Stromal cell of bone marrow (primary cell): ENCODE data around the gene ERV3-1.
"Not testable (repeated sequence)": the region's sequence is repeated elsewhere in the genome, so short reads cannot be mapped to it uniquely, and the experiment has no call there.

Experiments used
- DNase-seq: peaks from one replicate; pipeline ENCODE4 v3.0.0-alpha.2; 2012; ENCODE audit warnings: low read depth

The ERV3-1 gene

DNA sequence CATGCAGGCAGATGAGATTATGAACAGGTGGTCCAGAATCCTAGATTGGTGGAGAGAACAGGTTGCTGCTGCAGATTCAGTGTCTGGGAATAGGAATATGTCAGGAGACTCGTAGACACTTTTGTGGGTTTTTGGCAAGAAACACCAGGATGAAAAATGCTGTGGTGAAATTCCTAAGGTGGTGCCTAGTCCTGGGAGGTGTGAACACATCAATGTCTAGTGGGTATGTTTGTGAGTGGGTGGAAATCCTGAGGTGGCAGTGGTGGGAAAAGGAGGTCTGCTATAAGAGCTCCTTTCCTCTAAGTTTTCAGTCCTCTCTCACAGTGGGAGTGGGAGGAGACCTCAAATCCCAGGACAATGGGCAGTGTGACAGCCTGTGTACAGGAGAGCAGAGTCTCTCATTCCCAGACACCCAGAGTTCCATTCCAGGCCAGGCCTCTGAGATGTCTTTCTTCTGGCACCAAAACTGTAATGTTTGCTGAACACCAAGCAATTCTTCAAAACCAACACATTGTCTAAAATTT lies 5.1 kb downstream of the ERV3-1 start:
- DNase-seq: no peak

DNA sequence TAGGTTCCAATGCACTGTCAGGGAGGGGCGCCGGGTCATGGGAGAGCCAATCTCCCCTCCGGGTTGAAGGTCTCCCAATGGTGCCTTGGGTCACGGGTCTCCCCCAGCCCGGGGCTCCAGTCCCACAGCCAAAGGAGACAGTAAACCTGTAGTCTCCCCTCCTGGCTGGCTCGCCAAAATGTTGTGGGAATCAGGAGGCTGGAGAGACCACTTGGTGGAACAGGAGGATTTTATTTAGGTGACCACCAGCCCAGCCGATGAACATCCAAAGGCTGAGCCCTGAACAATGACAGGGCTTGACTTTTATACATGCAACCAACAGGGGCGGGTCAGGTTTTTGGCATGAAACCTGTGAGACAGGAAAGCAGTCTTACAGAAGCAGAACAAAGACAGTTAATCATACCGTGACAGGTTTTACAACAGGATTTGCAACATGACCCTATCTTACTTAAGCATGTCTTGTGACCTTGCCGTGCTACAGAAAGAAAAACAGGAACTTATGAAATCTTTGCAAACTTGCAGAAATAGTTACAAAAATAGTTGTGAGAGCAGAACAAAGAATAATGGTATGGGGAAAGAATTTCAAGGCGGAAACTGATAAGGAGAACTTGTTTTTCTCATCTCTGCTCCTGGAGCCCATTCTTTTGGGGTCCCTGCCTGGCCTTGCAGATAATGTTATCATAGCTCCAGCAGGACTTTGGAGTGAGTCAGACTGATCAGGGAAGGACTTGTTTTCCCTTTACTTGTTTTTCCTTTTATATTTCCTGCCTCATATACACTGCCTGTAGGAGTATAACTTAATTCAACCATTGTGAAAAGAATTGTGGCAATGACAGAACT lies 7.1 kb downstream of the ERV3-1 start:
- DNase-seq: peak; percentile 7

DNA sequence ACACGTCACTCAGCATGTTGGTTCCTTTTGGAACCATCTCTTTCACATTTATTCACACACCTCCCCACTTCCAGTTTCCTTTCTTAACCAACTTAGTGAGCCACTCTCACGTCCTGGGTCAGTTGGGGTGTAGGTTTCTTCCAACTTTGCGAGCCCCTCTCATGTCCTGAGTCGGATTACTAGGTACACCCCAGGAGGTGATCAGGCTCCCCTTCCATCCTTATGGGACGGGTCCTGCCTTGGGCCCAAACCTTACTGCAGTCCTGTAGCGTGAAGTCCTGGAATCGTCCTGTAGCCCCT lies 7.7 kb downstream of the ERV3-1 start:
- DNase-seq: no peak

DNA sequence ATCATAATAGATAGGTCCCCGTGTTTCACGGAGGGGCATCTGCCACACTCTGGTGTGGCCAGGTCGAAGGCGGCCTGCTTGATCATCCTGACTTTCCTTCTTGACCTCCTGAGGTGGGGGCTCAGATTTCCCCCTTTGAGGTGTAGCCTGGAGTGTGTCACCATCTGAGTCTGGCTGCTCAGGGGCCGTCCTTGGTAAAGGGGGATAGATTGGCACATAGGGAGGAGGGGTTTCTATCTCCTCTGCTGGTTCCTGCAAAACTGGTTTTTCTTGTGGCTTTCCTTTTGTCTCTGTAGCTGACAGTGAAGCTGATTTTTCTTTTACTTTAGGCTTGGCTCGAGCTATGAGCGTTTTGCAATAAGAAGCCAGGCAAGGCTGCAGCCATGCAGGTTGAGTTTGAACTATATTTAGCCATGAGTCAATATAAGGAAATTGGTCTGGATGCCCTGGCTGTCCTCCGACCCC lies 8.5 kb downstream of the ERV3-1 start:
- no peak for DNase-seq

DNA sequence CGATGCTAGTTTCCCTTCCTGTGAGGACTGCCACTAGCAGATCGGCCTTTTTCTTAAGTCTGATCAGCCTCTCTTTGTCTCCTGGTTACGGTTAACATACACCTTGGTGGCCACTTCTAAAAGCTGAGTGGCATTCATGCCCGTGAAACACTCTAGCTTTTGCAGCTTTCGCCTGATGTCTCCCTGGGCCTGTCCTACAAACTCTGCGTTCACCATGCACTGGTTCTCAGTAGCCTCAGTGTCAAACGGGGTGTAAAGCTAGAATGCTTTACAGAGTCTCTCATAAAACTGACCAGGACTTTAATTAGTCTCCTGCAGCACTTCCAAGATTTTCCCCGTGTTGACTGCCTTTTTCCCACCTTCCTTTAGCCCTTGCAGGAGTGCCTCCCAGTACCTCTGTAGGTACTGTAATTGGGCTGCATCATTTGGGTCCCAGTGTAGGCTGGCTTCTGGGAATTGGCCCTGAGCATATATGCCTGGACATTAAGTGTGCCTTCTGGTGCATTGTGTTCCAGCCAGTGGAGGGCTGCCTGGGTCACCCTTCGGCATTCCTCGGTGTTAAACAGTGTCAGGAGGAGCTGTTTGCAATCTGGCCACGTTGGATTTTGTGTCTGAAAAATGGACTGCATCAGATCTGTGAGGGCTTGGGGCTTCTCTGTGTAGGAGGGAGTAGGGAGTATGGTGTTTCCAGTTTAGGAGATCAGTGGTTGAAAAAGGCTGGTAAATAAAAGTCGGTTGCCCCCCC lies 9.2 kb downstream of the ERV3-1 start:
- DNase-seq: no peak

DNA sequence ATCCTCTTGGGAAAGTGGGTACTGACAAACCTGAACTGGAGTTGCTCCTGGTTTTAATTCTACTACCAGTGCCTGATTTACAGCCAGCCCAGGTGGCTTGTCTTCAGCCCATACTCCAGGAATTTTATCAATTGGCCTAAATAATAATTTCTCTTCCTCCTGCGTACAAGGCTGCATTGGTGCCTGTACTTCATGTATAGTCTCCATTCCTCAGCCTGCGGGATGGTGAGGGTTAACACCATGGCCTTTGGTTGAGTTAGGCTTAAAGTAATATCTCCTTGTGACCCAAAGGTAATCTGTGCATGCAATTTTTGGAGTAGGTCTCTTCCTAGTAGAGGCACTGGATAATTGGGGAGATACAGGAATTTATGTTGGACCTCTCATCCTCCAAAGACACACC lies 10.2 kb downstream of the ERV3-1 start:
- DNase-seq: no peak

DNA sequence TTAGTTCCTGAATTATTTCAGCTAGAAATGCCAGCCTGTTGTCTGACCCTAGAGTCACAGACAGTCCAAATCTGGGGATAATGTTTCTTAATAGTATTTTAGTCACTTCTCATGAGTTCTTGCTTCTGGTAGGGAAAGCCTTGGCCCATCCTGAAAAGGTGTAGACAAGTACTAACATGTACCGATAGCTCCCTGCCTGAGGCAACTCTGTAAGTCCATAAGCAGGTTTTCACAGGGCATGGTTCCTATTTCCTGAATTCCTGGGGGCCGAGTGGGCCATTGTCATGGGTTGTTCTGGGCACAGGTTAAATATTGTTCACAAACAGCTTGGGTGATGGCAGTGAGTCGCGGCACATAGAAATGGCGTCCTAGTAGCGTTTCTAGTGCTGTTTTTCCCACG lies 12.6 kb downstream of the ERV3-1 start:
- DNase-seq: no peak

DNA sequence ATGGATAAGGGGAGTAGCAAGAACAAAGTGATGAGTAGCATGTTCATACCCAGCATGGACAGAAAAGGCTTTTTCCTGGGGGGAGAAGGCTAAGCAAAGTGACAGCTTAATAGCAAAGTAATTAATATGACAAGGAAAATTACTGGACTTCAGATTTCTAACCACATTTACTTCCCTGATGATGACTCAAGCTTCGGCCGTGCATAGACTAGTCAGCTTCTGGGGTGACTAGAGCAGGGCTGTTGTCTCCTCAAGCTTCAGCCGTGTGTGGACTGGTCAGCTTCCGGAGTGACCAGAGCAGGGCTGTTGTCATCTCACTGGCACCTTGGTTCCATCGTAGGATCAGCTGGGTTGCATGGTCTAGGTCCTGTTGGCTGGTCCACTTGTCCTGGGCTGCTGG lies 13.5 kb downstream of the ERV3-1 start:
- no peak for DNase-seq

DNA sequence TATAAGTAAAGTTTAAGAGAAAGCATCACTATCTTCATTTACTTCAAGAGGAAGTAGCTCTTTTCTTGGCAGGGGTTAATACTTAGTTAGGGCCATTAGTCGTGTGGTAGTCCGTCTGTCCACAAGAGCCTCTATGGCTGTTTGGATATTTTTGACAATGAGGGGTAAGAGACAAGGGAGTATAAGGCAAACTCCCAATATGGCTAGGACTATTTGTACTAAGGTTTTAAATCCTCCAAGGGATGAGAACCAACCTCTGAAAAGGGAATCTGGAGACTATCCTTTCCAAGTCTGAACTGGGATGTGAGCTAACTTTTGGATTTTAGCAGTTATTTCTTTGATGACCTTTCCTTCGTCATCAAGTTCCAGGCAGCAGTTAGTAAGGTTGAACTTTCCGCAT lies 15.6 kb downstream of the ERV3-1 start, which contains the start of gene ZNF117:
TSS of gene ZNF117 (minus strand) at position 101 of the 400 bp plus-strand sequence.
- no peak for DNase-seq

DNA sequence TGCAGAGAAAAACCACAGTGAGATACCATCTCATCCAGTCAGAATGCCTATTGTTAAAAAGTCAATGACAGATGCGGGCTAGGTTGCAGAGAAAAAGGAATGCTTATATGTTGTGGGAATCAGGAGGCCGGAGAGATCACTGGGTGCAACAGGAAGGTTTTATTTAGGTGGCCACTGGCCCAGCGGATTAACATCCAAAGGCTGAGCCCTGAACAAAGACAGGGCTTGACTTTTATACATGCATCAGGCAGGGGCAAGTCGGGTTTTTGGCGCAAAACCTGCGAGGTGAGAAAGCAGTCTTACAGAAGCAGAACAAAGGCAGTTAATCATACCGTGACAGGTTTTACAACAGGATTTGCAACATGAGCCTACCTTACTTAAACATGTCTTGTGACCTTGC lies 16.3 kb downstream of the ERV3-1 start:
- no peak for DNase-seq

DNA sequence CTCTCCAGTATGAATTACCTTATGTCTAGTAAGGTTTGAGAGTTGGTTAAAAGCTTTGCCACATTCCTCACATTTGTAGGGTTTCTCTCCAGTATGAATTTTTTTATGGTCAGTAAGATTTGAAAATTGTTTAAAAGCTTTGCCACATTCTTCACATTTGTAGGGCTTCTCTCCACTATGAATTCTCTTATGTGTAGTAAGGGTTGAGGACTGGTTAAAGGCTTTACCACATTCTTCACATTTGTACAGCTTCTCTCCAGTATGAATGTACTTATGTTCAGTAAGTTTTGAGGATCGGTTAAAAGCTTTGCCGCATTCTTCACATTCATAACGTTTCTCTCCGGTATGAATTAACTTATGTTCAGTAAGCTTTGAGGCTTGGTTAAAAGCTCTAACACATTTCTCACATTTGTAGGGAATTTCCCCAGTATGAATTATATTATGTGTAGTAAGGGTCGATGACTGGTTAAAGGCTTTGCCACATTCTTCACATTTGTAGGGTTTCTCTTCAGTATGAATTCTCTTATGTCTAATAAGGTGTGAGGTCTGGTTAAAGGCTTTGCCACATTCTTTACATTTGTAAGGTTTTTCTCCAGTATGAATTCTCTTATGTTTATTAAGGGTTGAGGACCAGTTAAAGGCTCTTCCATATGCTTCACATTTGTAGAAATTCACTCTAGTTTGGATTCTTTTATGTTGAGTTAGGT lies 27.8 kb downstream of the ERV3-1 start:
- DNase-seq: no peak

DNA sequence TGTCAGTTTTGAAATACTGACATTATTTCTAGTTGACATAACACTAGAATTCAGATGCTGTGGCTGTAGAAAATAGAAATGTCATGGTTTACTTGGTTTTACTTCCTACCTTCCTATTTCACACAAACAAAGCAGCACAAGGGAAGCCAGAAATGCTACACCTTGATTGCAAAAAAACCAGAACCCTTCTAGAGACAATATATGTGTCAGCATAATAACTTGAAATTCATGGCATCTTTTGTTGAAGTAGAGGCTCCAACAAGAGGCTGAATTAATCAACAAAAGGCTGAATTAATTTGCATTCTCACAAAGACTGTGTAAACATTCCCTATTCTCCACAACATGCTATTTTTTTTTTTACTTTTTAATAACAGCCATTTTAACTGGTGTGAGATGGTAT lies 40.9 kb downstream of the ERV3-1 start:
- no peak for DNase-seq

DNA sequence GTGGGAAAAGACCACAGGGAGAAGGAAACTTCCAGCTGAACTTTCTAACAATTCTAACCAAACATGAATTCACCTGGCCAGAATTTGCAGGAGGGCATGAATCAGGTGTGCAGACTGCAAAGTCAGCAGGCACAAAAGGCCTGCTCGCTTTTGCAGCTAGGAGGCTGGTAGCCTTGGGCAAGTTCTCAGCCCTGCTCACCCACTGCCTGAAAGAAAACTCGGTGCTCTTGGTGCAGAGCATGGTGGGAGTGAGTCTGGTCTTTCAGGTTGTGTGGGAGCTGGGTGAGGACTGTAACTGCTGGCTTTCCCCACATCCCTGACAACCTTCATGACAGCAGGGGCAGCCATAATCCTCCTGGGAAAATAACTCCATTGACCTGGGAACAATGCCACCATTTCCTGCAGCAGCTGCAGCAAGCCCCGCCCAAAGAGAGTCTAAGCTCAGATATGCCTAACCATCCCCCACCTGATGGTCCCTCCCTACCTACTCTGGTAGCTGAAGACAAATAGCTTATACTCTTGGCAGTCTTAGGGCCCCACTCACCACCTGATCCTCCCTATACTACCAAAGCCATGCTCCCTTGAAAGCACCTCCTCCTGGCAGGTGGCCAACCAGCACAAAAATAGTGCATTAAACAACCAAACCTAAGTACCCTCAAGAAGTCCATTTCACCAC lies 47.3 kb downstream of the ERV3-1 start:
- no peak for DNase-seq

DNA sequence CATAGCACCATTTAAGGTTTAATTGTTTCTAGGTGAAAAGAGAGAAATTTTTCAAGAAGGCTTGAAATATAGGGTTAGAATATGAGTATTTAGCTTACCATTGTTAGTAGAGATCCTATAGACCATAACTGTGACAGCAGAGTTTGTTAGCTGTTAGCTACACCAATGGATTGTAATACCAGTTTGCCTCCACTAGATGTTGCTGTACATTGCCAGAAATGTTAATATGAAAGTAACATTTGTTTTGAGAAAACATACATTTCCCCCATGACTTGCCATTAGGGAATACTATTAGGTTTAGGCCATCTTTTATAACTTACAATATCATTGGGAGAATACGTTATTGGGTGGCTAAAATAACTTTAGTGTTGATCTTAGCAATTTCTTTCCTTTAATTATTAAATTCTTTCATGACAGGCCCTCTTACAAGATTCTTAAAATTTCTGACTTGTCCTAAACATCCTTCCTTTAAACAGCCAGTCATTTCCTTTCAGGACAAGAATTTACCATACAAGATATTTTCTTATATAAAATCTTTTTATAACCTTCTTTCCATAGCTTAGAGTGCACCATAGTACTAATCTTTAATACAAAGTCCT lies 55.1 kb downstream of the ERV3-1 start:
- DNase-seq: peak; percentile 24

DNA sequence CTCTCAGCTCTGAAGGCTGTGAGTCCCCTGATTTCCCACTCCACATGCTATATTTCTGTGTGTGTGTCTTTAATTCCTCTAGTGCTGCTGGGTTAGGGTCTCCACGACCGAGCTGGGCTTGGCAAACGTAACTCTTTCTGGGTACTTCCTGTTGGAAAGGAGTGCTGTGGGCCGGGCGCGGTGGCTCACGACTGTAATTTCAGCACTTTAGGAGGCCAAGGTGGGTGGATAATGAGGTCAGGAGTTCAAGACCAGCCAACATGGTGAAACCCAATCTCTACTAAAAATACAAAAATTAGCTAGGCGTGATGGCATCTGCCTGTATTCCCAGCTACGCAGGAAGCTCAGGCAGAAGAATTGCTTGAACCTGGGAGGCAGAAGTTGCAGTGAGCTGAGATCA lies 55.8 kb downstream of the ERV3-1 start:
- not testable (repeated sequence) for DNase-seq

DNA sequence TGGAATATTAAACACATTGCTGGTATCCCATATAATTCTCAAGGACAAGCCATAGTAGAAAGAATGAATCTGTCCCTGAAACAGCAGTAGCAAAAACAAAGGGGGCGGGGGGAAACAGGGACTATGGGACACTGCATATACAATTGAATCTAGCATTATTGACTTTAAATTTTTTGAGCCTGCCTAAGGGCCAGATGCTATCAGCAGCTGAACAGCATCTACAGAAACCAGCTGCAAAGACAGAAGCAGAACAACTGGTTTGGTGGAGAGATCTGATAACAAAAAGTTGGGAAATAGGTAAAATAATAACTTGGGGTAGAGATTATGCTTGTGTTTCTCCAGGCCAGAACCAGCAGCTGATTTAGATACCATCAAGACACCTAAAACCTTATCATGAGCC lies 57.7 kb downstream of the ERV3-1 start:
- not testable (repeated sequence) for DNase-seq

DNA sequence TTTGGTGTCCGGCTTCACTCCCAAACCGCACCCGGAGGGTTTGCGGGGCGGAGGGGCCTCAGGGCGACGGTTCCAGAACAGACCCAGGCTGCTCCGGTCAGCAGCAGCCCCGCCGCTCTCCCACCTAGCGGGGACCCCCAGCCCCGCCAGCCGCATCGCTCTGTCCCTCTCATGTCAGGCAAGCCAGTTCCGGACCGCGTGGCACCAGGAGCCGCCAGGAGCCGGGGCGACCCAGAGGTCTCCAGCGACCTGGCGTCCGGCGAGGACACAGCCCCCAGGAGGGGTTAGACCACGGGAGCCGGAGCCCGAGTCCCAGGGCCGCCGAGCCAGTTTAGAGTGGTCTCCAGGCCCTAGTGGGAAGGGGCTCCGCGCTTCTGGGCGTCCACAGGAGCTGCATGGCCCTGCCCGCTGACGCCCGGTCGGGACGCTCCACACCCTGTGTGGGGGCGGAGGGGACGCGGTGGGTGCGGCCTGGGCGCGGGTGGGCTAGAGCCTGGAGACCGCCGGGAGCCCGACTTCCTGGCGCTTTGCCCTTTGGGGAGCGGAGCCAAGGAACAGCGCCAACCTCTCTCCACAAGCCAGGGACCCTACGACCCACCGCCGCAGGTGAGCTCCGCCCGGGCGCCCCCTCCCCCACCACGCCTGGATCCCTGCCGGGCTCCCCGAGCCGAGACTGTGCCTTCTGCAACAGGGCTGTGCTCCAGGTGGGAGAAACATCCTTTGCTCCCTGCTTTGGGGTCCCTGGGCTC lies 59.1 kb downstream of the ERV3-1 start:
- DNase-seq: no peak

DNA sequence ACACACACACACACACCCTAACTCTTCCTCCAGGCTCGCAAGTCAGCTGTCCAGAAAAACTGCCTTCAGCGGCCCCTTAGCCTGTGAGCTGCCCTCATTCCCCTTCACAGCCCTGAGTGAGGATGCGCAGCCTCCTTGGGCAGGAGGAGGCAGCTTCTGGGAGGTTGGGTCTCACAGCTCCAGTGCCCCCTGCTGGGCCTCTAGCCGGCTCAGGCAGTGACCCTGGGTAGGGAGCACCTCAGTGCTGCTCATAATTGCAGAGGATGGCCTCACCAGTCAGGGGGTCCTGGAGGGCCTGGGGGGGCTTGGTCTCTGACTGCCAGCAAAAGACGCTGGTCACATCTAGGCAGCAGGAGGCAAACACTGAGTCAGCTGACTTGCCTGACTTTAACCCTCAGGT lies 59.7 kb downstream of the ERV3-1 start:
- peak; percentile 2 for DNase-seq

DNA sequence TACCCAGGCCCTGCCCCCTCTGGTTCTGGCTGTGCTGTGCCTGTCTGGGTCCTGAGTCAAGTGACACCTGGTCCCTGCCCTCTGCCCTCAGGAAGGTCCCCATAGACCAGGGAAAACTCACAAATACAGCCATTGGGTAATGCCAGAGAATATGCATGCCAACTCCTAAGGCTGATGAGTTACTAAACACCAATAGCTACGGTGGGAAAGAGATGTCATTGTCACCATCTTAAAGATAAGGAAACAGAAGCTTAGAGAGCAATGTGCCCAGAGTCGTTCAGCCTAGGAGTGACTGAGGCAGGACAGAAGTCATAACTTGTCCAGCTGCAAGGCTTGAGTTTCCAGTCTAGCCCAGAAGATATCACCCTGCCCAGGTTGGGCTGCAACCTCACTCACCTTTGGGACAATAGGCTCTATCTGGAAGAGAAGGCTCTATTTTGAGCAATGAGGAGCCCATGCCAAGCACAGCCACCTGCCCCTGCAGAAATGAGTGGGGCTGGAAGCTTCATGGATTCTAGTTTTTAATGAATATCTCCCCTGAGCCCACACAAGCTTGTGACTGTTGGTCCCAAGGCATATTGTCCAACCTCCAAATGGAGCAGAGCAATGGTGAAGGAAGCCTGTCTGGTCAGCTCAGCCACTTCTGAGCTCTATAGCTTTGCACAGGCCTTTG lies 60.8 kb downstream of the ERV3-1 start:
- DNase-seq: no peak
